Stromal cell of bone marrow (primary cell): Measurements from ENCODE around the gene NFIA.
A peak's percentile ranks its signal among the peaks of the same experiment; 100 is the strongest.
"Not testable (repeated sequence)": the region's sequence is repeated elsewhere in the genome, so short reads cannot be mapped to it uniquely, and the experiment has no call there.

Experiments
- DNase-seq: peaks from one replicate; pipeline ENCODE4 v3.0.0-alpha.2; 2012; ENCODE audit warnings: low read depth

Gene NFIA

DNA sequence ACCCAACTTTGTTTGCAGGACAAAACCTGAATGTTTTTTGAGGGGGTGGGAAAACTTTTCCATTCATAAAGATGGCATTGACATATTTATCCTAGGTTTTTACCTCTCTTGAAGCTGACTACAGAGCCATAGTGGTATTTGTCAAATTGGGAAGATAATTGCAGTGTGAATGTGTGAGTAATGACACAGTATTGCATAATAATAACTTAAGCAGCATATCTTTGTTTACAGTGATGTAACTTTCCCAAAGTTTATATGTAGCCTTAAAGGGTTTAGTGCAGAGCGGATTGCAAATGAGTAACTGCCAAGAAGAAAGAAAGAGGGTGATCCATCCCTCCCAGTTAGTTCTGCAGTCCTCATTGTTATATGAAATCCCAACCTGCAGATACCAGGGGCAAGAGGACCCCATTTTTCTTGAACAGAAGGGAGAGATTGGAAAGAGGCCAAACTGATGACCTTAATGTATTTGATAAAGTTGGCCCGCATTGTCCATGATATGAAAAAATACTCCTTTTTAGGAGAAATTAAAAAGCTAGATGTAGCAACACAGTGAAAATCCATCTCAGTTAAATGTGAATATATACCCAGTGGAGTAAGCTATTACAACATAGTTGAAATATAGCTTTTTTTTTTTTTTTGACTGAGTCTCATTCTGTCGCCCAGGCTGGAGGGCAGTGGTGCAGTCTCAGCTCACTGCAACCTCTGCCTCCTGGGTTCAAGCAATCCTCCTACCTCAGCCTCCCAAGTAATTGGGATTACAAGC, 23.7 kb upstream of the NFIA start:
- no peak for DNase-seq

- not testable (repeated sequence) for DNase-seq
Measured at GRCh38 chr1:61061601-61062000, 20.8 kb upstream of the NFIA start.

DNA sequence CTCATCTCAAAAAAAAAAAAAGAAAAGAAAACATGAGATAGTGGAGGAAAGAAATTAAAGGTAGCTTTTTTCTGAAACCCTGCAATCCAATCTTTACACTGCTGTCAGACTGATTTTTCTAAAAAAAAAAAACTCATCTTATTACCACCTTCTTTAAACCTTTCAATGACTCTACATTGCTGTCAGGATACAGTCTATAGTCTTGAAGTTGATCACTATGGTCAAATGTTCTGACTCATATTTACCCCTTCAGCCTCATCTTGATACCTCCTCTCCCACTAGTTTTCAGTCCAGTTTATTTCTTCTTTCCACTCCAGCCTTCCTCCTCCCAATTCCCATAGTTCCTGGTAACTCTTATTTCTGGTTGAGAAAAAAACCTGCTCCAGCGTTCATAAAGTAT, 17.7 kb upstream of the NFIA start:
- no peak for DNase-seq

- DNase-seq = no peak
Measured at GRCh38 chr1:61067446-61068019, 14.8 kb upstream of the NFIA start.

DNA sequence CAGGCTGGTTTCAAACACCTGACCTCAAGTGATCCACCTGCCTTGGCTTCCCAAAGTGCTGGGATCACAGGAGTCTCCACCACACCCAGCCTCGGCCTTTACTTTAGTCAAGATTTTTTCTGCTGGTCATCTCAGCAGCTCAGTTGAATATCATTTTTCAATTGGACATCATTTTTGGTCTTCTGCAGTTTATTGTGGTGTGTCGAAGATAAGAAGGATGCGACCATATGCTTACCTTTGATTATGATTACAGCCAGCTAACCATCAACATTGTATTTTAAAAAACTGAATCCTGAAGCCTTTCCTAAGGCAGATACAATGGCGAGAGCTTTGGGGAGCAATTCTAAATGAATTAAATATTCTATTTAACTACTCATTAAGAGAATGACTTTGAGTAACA, 12.3 kb upstream of the NFIA start:
- no peak for DNase-seq

DNA sequence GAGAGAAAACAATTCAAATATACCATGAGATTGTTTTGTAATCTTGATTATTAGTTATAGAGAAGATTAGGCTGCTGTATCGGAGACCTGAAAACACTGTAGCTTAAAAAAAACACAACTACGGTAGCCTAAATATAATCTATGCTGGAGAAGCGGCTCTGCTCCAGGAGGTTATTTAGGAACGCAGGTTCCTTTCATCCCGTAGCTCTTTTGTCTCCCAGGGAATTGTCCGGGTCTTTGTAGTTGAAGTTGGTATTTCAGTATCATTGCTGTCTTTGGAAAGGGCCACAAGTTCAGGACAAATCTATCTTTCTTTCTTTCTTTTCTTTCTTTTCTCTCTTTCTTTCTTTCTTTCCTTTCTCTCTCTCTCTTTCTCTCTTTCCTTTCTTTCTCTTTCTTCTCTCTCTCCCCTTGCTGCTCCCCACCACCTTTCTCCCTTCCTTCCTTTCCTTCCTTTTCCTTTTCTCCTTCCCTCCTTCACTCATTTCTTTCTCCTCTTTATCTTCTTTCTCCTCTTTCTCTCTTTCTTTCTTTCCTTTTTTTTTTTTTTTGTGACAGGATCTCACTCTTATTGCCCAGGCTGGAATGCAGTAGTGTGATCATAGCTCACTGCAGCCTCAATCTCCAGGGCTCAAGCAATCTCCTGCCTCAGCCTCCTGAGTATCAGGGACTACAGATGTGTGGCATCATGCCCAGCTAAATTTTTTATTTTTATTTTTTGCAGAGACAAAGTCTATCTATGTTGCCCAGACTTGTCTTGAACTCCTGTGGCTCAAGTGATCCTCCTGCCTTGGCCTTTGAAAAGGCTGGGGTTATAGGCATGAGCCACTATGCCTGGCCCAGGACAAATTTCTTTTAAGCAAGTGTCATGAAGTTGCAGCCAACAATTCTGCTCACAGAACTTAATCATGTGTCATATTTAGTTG, 10.9 kb upstream of the NFIA start:
- no peak for DNase-seq

DNA sequence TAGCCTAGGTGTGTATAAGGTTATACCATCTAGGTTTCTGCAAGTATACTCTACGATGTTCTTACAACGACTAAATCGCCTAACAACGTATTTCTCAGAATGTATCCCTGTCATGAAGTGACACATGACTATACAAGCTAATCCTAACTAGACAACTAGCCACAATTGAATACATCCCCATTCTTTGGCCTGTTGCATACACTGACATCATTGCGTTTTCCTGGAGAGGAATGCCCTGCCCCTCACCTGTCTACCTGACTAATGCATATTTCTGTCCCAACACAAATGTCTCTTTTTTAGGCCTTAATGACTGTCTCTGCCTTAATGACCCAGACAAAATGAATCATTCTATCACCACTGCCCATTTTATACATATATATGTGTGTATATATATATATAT, 8.5 kb upstream of the NFIA start:
- no peak for DNase-seq

- not testable (repeated sequence) for DNase-seq
Measured at GRCh38 chr1:61075833-61076232, 6.5 kb upstream of the NFIA start.

- DNase-seq = peak; percentile 66
Measured at GRCh38 chr1:61076728-61077675, 5.4 kb upstream of the NFIA start.

GRCh38 chr1:61077676-61078541, 4.5 kb upstream of the NFIA start:
- DNase-seq = peak; percentile 100

DNA sequence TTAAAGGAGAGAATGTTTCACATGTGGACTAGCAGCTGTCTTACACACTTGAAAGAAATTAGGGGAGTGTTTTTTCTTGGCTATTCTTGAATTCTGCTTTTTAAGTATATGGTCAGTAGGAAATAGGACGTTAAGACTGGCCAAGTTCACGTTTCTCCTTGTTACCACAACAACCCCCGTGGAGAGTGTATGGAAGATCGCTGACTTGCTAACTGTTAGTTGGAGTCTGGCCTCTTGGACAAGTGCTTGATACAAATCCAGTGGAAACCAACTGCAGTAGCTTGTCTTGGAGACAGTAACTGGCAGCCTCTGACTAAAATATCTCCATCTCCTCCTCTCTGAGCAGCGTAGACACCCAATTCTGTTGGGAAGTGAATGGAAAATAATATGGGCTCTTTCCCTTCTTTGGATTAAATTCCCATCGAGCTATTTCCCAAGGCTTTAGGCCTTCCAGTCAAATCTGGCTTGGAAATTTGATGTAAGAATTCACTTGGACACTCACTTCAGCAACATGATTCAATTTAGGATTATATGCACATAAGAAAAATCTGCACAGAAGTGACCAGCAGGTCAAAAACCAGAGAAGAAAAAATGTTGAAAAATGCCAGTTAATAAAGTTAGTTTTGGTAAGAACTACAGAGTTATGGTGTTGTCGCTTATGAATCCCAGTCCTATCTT, 3.6 kb upstream of the NFIA start:
- no peak for DNase-seq

DNA sequence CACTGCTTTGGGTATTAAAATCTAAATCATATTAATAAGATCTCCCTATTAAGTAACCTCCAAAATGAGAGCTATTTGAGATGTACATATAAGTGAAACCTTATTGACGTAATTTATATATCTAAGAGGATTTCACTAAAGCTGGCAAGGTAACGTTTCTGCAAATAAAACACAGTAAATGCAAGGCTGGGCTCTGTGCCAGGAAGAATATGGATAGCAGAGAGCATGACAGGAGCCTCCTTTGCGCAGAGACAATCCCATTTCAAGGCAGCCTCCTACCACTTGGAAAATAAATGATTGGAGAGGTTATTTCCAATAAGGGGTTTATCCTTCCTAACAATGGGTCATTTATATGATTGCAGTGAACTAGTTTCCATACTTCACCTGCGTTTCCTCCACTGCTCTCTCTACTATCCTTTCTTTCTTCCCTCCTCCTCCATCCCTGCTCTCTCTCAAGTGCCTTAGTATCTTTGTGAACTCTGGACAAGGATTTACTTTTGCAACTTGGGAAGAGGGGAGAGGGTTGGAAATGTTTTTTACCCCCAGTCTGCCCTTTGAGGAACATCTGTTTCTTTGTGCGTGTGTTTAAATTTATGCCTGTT, 3.0 kb upstream of the NFIA start:
- DNase-seq = no peak

DNA sequence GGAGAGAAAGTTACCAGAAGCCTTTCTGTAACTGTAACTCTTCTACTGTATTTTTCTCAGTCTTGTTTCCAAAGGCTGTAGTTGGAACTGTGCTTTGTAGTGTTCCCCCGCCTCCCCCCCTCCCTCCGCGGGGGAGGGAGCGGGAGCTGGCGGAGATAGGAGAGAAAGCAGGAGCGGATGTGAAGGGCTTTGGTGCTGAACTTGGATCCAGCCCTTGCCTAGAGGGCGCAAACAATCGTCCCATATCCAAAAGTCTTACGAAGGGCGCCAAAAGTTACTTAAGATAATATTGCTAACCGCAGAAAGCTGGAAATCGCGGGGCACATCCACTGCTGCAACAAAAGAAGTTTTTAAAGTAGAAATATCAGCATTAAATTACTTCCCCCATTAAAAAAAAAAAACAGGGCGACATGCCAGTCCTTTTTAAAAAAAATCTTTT, 2.4 kb upstream of the NFIA start:
- DNase-seq = peak; percentile 84

DNA sequence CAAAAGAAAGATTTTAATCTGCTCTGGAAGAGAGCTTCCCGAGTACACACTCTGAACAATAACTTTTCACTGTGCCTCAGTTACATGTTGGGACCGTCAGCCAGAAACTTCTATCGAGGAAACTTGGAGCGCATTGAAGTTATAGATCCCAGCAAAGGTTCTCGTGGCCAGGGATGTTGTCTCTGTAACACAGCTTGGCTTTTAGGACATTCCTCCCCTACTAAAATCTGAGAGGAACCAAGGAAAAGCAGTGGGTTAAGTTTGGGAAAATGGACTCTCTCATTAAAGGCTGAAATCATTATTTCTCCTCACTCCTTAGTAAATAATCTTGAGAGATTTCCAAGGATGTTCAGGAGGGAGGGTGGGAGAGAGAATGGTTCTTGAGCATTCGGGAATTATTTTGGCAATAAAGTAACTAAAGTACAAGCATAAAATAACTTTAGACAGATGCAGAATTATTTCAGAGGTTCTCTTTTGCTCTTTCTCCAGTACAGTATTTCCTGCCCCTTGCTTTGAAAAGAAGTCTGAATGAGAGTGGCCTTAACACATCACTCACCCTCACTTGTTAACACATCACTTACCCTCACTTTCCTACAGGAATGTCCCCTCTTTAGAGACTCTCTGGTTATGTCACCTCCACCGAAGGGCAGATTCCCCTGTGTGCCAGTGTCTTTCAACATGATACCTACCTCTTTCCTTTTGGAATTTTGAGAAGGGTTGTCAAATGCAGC, 1.8 kb upstream of the NFIA start:
- DNase-seq = no peak

DNA sequence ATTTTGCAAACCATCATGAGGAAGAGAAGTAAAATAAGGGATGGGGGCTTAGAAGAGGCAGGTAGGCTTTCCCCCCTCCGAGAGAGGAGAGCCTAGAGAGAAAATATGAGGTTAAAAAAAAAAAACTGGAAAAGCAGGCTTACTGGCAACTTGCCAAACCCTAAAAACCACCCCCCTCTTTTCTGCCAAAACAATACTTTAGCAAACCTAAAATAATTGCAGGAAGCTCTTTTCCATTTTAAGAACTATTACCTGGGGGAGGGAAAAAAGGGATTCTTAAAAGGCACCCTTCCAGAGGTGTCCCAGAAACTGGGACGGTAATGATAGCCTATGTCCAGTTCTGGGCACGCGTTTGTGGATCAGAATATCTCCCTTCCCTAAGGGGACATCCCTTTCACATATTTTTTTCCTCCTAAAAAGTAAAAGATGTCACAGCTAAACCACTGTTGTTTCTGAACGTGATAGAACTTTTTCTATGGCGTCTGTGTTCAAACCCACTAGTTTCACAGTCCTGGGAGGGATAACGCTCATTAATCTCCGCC, 1.1 kb upstream of the NFIA start:
- DNase-seq = no peak

DNA sequence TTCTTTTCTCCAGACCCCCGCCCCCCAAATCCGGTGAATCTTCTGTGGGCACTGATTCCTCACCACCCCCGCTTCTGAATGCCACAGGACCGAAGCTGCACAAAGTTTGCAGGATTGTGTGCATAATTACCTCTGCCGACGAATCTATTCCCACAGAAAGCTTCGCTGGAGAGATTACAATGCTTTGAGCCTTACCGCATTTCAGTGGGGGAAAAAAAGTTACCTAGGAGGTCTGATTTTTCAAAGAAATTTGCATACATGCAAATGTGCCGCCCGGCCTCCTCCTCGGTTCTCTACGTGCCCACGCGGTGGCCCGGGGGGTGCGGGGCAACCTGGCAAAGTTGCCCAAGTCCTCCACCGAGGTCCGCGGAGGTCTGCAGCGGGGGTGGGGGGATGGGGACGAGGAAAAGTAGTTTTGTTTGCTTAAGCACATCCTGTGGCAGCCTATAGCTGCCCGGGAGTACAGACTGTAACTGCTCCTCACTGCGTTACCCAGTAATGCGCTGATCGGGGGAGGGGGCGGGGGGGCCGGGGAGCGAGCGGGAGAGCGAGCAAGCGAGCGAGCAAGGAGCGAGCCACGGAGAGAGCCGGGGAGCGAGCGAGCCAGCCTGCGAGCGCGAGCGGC, 563 bp upstream of the NFIA start:
- no peak for DNase-seq

DNA sequence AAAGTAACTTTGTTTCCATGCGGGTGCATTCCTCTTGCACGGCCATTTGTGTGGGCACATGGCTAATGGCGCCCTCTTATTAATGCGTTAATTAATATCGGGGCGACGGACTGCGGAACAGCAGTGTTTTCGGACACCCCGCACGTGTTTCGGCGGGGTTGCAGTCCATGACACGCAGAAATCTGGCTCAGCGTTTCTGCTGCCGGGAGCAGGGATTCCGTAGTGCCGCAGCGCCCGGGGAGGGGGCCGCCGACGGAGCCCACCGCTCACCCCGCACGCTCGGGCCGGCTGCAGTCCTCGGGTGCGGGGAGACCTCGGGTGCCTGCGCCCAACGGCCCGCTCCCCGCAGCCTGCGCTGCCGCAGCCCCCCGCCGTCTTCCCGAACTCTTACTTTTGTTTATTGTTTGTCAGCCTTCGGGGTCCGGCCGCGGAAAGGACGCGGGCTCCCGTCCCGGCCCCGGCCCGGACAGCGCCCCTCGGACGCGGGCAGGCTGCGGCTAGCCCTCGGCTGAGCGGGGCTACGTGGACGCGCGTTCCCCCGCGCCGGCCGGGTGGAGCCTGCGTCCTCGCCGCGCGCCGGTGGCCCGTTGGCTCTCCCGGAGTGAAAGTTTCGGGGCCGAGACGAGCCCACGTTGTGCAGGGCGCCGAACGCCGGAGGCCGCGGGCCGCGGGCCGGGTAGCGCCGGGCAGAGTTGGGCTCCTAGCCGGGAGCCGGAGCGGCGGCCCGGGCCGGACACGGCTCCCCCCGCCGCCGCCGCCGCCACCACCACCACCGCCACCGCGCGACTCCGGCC, 849 bp downstream of the NFIA start:
- DNase-seq = no peak
